Caco-2 (cell line): ENCODE measurements around the gene PRR22. TPM values are rescaled to one million over a fixed set of nuclear protein-coding genes. Genes with fewer than 3 reads are reported as not detected.

Source experiments
- BruUV-seq: library from RNA; stranded (reverse); fragments of 400-500 nt; replicated peaks from 2 replicates; lab custom pipeline; 2021; lab: Mats Ljungman, UMichigan
- CTCF ChIA-PET: fragments of 300-600 bp; sonication (Branson Sonifier 250); formaldehyde crosslinking; loops from one replicate; lab custom pipeline; 2022; ENCODE audit warnings: antibody characterized with exemption; lab: Charles Lee
- POLR2A ChIA-PET: fragments of 300-600 bp; sonication (Branson Sonifier 250); formaldehyde crosslinking; loops from one replicate; lab custom pipeline; 2022; ENCODE audit warnings: antibody characterized with exemption; lab: Charles Lee
- DNase-seq, 2 experiments: peaks; one replicate each; pipeline versions ENCODE4 v3.0.0 to v3.0.0-alpha.2; 2020 to 2022
- H3K27me3 ChIP-seq: replicated peaks from 2 replicates; pipeline ENCODE4 v1.6.0; 2011; ENCODE audit warnings: low read length; ENCODE audit not compliant: control insufficient read depth, insufficient read depth
- H3K36me3 ChIP-seq: 2 replicates; pipeline ENCODE4 v1.5.1; 2011; ENCODE audit warnings: low read length; ENCODE audit not compliant: control insufficient read depth, insufficient read depth
- H3K4me1 ChIP-seq: fragments of 250-450 bp; sonication (Bioruptor Pico); 2 replicates; pipeline ENCODE4 v1.5.1; 2020; ENCODE audit warnings: mild to moderate bottlenecking
- H3K4me3 ChIP-seq: 2 replicates; pipeline ENCODE4 v1.5.1; 2011; ENCODE audit warnings: low read depth, mild to moderate bottlenecking, control low read depth, low read length
- H3K9me3 ChIP-seq: fragments of 250-450 bp; sonication (Bioruptor Pico); 2 replicates; pipeline ENCODE4 v1.5.1; 2020; ENCODE audit warnings: mild to moderate bottlenecking, moderate library complexity
- H3K27ac Mint-ChIP-seq: one replicate; pipeline ENCODE4 v1.8.0; 2022; ENCODE audit warnings: mixed read lengths; ENCODE audit not compliant: unreplicated experiment
- H3K27me3 Mint-ChIP-seq: one replicate; pipeline ENCODE4 v1.8.0; 2022; ENCODE audit warnings: mixed read lengths; ENCODE audit not compliant: insufficient read depth, unreplicated experiment
- H3K36me3 Mint-ChIP-seq: one replicate; pipeline ENCODE4 v1.8.0; 2022; ENCODE audit warnings: mild to moderate bottlenecking, mixed read lengths; ENCODE audit not compliant: insufficient read depth, unreplicated experiment
- H3K4me1 Mint-ChIP-seq: one replicate; pipeline ENCODE4 v1.8.0; 2022; ENCODE audit warnings: low read depth, mixed read lengths; ENCODE audit not compliant: unreplicated experiment
- H3K4me3 Mint-ChIP-seq: one replicate; pipeline ENCODE4 v1.8.0; 2022; ENCODE audit warnings: mild to moderate bottlenecking, moderate library complexity, mixed read lengths; ENCODE audit not compliant: unreplicated experiment
- H3K9me3 Mint-ChIP-seq: one replicate; pipeline ENCODE4 v1.8.0; 2022; ENCODE audit warnings: mixed read lengths; ENCODE audit not compliant: unreplicated experiment
- CTCF ChIP-seq, 2 experiments: fragments of 200-600 bp in 1 of 2; IDR thresholded peaks; 1 replicate in 1 of 2; 2 replicates in 1 of 2; pipeline versions ENCODE4 v1.5.1 to v1.8.0; 2011 to 2022; ENCODE audit warnings: antibody characterized with exemption in 1 of 2, control low read depth in 1 of 2, inconsistent platforms in 1 of 2, low read depth in 1 of 2, low read length in 1 of 2, mild to moderate bottlenecking in 1 of 2, moderate library complexity in 1 of 2; ENCODE audit not compliant: insufficient read depth in 1 of 2, severe bottlenecking in 1 of 2, unreplicated experiment in 1 of 2
- intact Hi-C: fragments of 100-400 bp; cut with micrococcal nuclease; formaldehyde crosslinking; loops from one replicate; pipeline ENCODE4 v1.10.0; 2022; ENCODE audit not compliant: unreplicated experiment
- total RNA-seq: library from RNA; stranded (reverse); gene quantifications from 2 replicates; pipeline ENCODE4 v1.2.3, GENCODE V29; 2022

Gene PRR22
- total RNA-seq, 1 experiment from 2014 or later, result 7.1 TPM

DNA sequence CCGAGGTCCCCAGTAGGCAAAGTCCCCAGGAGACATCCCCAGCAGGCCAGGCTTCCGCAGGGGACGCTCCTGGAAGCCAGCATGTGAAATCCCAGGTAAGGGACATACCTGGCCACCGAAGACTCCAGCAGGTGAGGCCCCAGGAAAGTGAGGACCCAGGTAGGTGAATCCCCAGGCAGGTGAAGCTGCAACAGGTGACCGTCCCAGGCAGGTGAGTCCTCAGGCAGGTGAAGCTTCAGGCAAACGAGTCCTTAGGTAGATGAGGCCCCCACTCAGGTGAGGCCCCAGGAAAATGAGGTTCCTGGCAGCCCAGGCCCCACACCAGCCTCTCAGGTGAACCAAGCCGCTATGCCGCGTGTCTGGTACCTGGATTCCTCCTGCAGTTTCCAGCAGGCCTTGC, 46.6 kb upstream of the PRR22 start:
- CTCF ChIA-PET, result no interaction called here
- H3K9me3 Mint-ChIP-seq, result no peaks in the 10 kb centered on the region
- no peak overlapping the region for H3K4me3 Mint-ChIP-seq
- no peaks in the 10 kb centered on the region for H3K36me3 ChIP-seq
- POLR2A ChIA-PET, result no interaction called here
- no peak for DNase-seq
- intact Hi-C loops, result no loop called here
- no peaks in the 10 kb centered on the region for H3K27me3 ChIP-seq
- no peaks in the 10 kb centered on the region for H3K9me3 ChIP-seq
- H3K27me3 Mint-ChIP-seq, result no peaks in the 10 kb centered on the region
- H3K36me3 Mint-ChIP-seq, result peaks cover 12% of the 10 kb centered on the region
- no TSS peak for BruUV-seq
- peaks cover 7% of the 10 kb centered on the region for H3K4me1 Mint-ChIP-seq
- no peak overlapping the region for H3K4me3 ChIP-seq
- H3K27ac Mint-ChIP-seq, result no peak overlapping the region
- TF ChIP-seq CTCF (IDR thresholded peaks at IDR 0.05; ENCODE audit: insufficient read depth in 1 of 2, low read depth in 1 of 2, low read length in 1 of 2, severe bottlenecking in 1 of 2, unreplicated experiment in 1 of 2), result no peak
- peaks cover 5% of the 10 kb centered on the region; the same call in 1 of the 2 replicates for H3K4me1 ChIP-seq

DNA sequence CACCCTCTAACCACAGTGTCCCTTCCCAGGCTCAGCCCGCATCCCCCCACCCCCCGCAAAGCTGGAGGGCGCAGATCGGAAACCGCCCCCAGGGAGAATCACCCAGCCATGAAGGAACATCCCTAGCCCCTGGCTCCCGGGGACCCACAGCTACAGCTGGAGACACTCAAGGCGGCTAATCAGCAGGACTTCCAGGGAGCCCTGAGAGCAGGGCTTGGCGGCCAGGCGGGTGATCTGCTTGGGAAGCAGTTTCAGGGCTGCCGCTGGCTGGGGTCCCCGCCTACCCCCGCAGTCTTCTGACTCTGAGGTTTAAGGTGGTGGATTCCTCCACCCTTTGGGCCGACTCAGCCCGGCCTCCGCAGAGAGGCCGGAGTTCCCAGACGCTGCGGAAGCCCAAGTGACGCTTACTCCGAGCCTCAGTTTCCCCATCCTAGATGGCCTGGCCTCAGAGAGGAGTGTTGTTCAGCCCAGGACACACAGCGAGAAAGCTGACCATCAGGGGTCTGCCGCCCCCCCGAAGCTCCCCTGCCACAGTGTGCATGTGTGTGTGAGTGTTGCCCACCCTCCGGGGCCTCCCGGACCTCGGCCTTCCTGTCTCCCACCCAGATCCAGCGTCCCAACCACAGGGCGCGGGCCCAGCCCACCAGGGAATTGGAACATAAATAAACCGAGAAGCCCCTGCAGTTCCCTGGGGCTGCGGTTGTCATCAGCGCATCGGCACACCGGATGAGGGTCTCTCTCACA, 45.2 kb upstream of the PRR22 start:
- peak overlapping the region; percentile 22 for H3K27ac Mint-ChIP-seq
- no TSS peak for BruUV-seq
- POLR2A ChIA-PET, result no interaction called here

More for the DNA sequence above, 45.2 kb upstream of the PRR22 start:
- Mint-ChIP-seq H3K9me3 (no peaks in the 10 kb centered on the region), H3K36me3 (peaks cover 12% of the 10 kb centered on the region), H3K4me3 (peak overlapping the region; percentile 54), H3K4me1 (peaks cover 7% of the 10 kb centered on the region), H3K27me3 (no peaks in the 10 kb centered on the region)
- no peak for DNase-seq
- H3K4me1 ChIP-seq, result peaks cover 5% of the 10 kb centered on the region; the same call in 1 of the 2 replicates
- H3K27me3 ChIP-seq, result no peaks in the 10 kb centered on the region
- H3K9me3 ChIP-seq, result no peaks in the 10 kb centered on the region
- intact Hi-C loops, result loop anchor here (5.0 kb wide), 1 partner anchor 73 kb away; the partner anchor contains the start of genes NDUFA11 and VMAC
- H3K36me3 ChIP-seq, result no peaks in the 10 kb centered on the region
- TF ChIP-seq CTCF (IDR thresholded peaks at IDR 0.05; ENCODE audit: insufficient read depth in 1 of 2, low read depth in 1 of 2, low read length in 1 of 2, severe bottlenecking in 1 of 2, unreplicated experiment in 1 of 2), result no peak
- CTCF ChIA-PET, result interaction anchor here (2.8 kb wide), 1 partner anchor 26 kb away, joined by 39 read pairs; no protein-coding TSS in a partner anchor
- no peak overlapping the region; the same call in 1 of the 2 replicates for H3K4me3 ChIP-seq
